22Rv1 (cell line): ENCODE measurements around the gene GEN1.

Source experiments
- ZFX ChIP-seq: fragments of 450-650 bp; IDR thresholded peaks from 2 replicates; pipeline ENCODE4 v1.6.1; 2017; ENCODE audit warnings: antibody characterized with exemption, borderline replicate concordance
- TF ChIP-seq, protein P1 (sequence below): fragments of 450-650 bp; IDR thresholded peaks from 2 replicates; pipeline ENCODE4 v1.5.1; 2017; ENCODE audit warnings: mild to moderate bottlenecking

DNA sequence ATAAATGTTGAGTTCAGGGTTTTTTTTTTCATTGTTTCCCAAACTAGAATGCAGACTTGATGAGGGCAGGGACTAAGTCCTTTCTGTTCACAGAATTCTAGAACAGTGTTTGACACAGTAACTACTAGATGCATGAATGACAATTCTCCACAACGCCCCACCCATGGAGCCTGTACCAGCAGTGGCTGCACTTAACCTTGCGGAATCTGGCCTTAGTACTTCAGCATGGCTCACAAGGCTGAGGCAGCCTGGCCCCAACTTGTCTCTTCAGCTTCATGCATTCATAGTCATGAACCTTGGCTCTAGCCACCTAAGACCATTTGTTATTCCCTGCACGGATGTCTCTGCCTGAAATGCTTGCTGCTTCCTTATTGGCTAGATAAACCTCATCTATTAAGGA is 32.8 kb downstream of the GEN1 start:
- TF ChIP-seq, protein P1, sequence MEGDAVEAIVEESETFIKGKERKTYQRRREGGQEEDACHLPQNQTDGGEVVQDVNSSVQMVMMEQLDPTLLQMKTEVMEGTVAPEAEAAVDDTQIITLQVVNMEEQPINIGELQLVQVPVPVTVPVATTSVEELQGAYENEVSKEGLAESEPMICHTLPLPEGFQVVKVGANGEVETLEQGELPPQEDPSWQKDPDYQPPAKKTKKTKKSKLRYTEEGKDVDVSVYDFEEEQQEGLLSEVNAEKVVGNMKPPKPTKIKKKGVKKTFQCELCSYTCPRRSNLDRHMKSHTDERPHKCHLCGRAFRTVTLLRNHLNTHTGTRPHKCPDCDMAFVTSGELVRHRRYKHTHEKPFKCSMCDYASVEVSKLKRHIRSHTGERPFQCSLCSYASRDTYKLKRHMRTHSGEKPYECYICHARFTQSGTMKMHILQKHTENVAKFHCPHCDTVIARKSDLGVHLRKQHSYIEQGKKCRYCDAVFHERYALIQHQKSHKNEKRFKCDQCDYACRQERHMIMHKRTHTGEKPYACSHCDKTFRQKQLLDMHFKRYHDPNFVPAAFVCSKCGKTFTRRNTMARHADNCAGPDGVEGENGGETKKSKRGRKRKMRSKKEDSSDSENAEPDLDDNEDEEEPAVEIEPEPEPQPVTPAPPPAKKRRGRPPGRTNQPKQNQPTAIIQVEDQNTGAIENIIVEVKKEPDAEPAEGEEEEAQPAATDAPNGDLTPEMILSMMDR, result no peak
- TF ChIP-seq ZFX, result no peak
